HG02885 (cell line): ENCODE results near the gene ACSBG1.

ENCODE experiments used
- ATAC-seq: cut with Tn5 transposase; IDR thresholded peaks from one replicate; pipeline ENCODE4 v1.9.1; 2021; ENCODE audit warnings: mild to moderate bottlenecking; ENCODE audit not compliant: unreplicated experiment, poor library complexity

The ACSBG1 gene, protein sequence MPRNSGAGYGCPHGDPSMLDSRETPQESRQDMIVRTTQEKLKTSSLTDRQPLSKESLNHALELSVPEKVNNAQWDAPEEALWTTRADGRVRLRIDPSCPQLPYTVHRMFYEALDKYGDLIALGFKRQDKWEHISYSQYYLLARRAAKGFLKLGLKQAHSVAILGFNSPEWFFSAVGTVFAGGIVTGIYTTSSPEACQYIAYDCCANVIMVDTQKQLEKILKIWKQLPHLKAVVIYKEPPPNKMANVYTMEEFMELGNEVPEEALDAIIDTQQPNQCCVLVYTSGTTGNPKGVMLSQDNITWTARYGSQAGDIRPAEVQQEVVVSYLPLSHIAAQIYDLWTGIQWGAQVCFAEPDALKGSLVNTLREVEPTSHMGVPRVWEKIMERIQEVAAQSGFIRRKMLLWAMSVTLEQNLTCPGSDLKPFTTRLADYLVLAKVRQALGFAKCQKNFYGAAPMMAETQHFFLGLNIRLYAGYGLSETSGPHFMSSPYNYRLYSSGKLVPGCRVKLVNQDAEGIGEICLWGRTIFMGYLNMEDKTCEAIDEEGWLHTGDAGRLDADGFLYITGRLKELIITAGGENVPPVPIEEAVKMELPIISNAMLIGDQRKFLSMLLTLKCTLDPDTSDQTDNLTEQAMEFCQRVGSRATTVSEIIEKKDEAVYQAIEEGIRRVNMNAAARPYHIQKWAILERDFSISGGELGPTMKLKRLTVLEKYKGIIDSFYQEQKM

DNA sequence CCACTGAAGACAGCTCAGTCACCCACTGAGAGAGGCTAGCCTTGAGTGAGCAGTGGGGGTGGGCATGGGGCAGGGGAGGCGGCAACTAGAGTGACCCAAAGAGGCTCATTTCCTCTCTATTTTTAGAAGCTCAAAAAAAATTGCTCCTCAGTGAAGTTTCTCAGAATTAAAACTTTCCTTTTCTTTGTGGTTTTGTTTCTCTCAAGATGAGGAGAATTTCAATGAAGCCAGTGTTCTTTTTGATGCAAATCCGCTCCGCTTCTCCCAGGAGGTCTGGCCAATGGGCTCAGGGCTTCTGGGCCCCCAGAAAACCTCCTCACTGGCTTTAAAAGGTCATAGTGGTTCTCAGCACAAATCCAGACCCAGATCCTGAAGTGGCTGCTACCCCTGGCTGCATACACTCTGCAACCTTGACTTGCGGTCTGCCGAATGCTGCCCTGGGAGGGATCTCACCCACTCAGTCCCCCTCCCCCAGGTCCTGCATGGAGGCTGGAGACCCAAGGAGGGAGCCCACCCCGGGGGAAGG lies at the start of gene ACSBG1:
Gene ACSBG1 (minus strand): TSS at position 51 of the 526 bp plus-strand sequence. CDS start 64 bp downstream, outside the sequence.
- ATAC-seq = no peak

- no peak for ATAC-seq
Observed at GRCh38 chr15:78282324-78282723, 48.0 kb upstream of the ACSBG1 start.

DNA sequence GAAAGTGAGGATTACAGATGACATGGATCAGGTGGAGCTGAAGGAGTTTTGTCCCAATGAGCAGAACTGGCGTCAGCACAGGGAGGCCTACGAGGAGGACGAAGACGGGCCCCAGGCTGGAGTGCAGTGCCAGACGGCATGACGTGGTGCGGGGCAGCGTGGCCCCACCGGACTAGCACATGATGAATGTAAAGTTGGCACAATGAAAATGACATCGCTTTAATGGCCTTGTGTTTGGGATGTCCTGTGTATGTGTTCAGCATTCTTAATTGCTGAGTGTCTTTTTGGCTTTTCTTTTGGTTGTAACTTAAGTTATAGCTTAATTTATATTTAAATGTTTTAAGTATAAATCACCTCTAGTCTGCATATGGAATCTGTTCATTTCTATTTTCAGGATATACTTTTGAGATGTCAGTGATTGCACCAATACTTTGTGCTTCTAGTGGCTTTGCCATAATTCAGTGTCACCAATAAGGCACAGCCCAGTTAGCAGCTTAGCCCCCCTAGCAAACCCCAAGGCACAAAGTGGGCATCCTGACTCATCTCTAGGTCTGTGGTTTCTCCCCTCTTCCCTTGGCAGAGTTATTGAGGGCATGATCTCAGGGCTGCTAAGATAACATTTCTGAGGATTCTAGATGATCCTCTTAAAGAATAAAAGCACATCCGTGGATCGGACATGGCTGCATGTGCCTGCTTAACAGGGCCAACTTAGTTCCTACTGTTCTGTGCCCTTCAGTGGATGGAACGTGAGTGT lies 46.1 kb upstream of the ACSBG1 start:
- ATAC-seq = no peak

DNA sequence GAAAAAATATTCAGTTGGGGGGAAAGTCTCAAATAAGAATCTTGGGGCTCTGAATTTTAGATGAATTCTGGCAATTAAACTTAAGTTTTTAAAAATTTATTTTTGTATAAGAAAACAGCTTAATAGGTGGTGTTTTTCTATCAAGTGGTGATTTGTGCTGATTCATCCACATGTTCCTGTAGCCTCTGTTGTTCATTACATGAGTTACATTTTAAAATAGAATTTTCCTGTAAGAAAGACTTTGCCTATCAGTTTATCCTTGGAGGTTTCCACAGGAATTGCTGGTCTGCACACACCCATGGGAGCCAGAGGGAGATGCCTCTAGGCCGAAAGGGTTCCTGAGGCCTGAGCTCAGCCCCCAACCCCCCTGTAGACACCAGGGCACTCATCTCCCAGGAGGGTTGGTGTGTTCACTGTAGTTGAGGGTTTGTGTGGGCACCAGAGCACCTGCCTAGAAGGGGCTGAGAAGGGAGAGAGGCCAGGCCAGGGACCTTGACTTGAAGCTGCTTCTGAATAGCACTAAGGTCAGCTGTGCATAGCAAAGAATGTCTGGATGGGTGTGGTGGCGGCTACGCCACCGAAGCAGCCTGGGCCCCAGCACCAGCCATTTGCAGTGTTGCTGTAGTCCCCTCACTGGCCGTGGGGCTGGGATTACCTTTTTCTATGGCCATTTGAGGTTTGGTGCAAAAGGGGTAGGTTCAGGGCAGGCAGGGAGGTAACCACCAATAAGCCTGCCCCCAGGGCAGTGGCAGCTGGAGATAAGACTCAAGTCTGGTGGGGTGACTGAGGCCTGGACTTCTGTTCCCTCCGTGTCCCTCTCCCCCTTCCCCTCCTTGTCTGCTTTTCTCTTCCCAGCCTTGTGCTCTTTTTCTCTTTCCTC lies 41.9 kb upstream of the ACSBG1 start:
- no peak for ATAC-seq

DNA sequence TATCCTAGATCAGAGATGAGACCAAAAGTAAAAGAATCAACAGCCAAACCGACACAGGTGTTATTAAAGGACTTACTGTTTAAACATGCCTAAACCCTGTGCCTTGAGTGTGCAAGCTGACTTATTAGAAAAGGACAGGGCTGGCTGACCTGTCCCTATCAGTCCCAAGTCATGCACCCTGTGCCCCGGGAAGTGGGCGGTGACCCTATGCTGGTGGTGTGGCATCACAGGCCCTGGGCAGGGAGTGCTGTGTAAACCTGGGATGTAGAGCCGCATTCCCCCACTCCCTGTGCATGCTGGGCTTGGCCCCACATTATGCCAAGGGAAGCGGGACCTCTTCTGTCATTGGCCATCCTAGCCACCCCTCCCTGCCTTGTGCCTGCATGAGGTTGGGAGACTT lies 40.6 kb upstream of the ACSBG1 start:
- no peak for ATAC-seq

GRCh38 chr15:78272776-78273175 lies 38.4 kb upstream of the ACSBG1 start:
- no peak for ATAC-seq

DNA sequence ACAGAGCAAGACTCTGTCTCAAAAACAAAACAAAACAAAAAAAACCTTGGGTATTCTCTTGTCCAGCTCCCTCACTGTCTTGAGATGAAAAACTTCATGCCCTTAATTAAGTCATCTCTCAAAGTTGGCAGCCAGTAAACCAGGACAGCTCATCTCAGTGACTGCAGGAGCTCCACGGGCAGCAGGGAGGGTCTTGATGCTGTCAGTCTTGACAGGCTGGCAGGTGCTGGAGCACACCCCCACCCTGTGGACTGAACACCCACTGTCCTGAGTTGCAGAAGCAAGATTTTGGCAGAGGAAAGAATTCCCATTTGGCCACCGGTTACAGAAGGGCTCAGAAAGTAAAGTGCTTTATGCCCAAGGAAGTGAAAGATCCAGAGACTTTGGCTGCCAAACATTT lies 38.0 kb upstream of the ACSBG1 start:
- ATAC-seq = no peak

- no peak for ATAC-seq
Observed at GRCh38 chr15:78266806-78267205, 32.4 kb upstream of the ACSBG1 start.

DNA sequence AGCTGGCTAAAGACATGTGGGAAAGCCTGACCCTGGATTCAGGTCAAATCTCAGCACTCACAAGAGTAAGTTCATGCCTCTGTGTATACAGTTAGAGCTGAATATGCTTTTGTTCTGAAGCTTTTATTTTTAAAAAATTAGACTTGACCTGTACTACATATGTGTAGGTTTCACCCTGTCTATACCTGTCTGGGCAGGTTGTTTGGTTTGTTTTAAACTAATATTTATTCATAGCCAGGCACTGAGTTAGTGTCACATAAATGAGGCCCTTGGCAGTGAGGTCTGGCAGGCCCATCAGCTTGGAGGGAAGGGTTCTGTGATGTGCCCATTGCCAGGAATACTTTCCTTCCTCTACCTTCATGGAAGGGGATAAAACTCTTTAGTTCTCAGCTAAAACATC lies 31.9 kb upstream of the ACSBG1 start:
- no peak for ATAC-seq

- no peak for ATAC-seq
Observed at GRCh38 chr15:78265752-78266224, 31.4 kb upstream of the ACSBG1 start.

DNA sequence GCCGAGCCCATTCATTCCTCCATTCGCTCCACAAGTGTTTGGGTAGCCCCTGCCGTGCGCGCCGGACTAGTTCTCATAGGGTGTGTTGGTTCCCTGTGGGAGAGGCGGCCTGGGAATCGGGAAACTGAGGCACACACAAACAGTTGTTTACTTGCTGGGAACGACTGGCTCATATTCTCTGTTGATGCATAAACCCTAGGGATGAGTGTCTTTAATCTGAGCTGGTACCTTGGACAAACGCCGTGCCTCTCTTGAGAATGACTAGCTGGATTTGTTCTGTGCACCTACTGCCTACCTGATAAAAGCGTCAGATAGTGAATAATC lies 30.7 kb upstream of the ACSBG1 start:
- no peak for ATAC-seq

- no peak for ATAC-seq
Observed at GRCh38 chr15:78264304-78265136, 30.2 kb upstream of the ACSBG1 start, which contains the start of gene DNAJA4. TSS of gene DNAJA4 (plus strand) at chr15:78264562. CDS start at chr15:78264764, 202 bp downstream.

- ATAC-seq = no peak
Observed at GRCh38 chr15:78263907-78264303, 29.5 kb upstream of the ACSBG1 start.

- no peak for ATAC-seq
Observed at GRCh38 chr15:78263351-78263781, 29.0 kb upstream of the ACSBG1 start.

- ATAC-seq = no peak
Observed at GRCh38 chr15:78261062-78261461, 26.7 kb upstream of the ACSBG1 start.

- ATAC-seq = no peak
Observed at GRCh38 chr15:78260489-78260888, 26.1 kb upstream of the ACSBG1 start.

DNA sequence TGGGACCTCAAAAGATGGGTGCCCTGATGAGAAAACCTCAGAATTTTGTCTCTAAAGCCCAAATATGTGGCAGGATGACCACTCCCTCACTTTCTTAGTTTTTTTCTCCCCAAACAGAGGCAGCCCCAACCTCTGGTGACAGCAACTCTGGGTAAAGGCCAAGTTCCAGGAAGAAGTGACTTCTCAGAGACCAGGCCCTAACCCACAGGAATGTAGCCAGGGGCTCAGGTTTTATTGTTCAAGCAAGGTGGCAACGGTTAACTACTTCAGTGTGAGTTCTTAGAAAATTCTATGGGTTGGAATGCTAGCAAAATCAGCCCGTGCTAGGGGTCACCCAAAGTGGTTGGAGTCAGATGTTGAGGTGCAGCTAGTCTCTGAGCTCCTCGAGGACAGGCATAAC lies 24.9 kb upstream of the ACSBG1 start:
- ATAC-seq = no peak

DNA sequence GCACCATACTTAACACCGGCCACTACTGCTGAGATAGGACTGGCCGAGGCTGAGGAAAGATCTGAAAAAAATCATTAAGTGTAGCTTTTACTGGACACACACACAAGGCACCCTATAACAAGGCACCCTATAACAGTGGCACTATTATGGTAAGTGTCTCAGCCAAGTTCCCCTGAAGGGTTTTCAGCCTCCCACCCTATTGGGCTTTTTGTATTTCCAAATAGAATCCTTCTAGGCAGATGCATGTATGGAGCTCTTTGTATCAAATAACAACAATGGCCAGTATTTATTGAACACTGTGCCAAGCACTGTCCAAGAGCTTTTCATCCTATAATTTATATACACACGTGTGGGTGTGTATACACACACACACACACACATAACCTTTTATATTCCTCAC lies 23.3 kb upstream of the ACSBG1 start:
- no peak for ATAC-seq

DNA sequence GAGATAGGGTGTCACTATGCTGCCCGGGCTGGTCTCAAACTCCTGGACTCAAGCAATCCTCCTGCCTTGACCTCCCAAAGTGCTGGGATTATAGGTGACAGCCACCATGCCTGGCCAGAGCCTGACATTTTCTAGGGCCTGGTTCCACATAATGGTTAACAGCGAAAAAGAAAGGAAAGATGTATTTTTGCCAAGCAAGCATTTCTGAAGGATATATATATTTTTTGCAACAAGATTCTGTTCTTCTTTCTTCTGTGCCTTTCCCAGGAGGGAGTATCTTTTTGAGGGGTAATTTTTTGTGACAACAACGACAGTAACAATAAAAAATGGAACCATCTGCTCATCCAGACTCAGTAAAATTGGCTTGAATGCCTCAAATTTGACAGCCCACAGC lies 21.7 kb upstream of the ACSBG1 start:
- ATAC-seq = no peak
